ENCODE data around the gene FAF1. TPM values are rescaled to one million over a fixed set of nuclear protein-coding genes. Genes with fewer than 3 reads are reported as not detected.

Gene FAF1
- total RNA-seq, 2 experiments from 2014 or later, result 43.5 to 44.0 TPM

- Mint-ChIP-seq H3K36me3 (ENCODE audit: low read depth) (no peaks in the 10 kb centered on the region), H3K27ac (no peak overlapping the region), H3K27me3 (peaks cover 4% of the 10 kb centered on the region), H3K4me1 (ENCODE audit: low read depth) (no peaks in the 10 kb centered on the region), H3K9me3 (no peaks in the 10 kb centered on the region), H3K4me3 (no peak overlapping the region)
- Histone ChIP-seq H3K9me3 (ENCODE audit: control insufficient read depth in 1 of 2, insufficient read depth in 1 of 2, low read length in 2 of 2) (no peaks in the 10 kb centered on the region), H3K36me3 (ENCODE audit: insufficient read depth, low read length) (no peaks in the 10 kb centered on the region), H3K4me3 (ENCODE audit: low read length) (no peak overlapping the region), H3K4me1 (ENCODE audit: insufficient read depth, low read length) (no peaks in the 10 kb centered on the region), H3K27me3 (ENCODE audit: control insufficient read depth in 1 of 2, insufficient read depth in 2 of 2, low read length in 2 of 2) (no peaks in the 10 kb centered on the region), H3K27ac (ENCODE audit: low read depth in 1 of 2, low read length in 2 of 2) (no peak overlapping the region)
- ATAC-seq (ENCODE audit: poor library complexity) (no peak), DNase-seq (no peak)
- ChIA-PET CTCF (no interaction called here), POLR2A (no interaction called here)
- no peak for TF ChIP-seq CTCF (IDR thresholded peaks at IDR 0.05)
- intact Hi-C loops (cut with DNase I, micrococcal nuclease), result no loop called here
Observed at GRCh38 chr1:50996083-50996482, 36.0 kb upstream of the FAF1 start.

- Histone ChIP-seq H3K4me3 (ENCODE audit: low read length) (no peak overlapping the region), H3K27ac (ENCODE audit: low read depth in 1 of 2, low read length in 2 of 2) (no peak overlapping the region), H3K9me3 (ENCODE audit: control insufficient read depth in 1 of 2, insufficient read depth in 1 of 2, low read length in 2 of 2) (no peaks in the 10 kb centered on the region), H3K4me1 (ENCODE audit: insufficient read depth, low read length) (no peaks in the 10 kb centered on the region), H3K27me3 (ENCODE audit: control insufficient read depth in 1 of 2, insufficient read depth in 2 of 2, low read length in 2 of 2) (no peaks in the 10 kb centered on the region), H3K36me3 (ENCODE audit: insufficient read depth, low read length) (no peaks in the 10 kb centered on the region)
- ChIA-PET POLR2A (no interaction called here), CTCF (no interaction called here)
- H3K36me3 Mint-ChIP-seq (ENCODE audit: low read depth), result no peaks in the 10 kb centered on the region
- no peaks in the 10 kb centered on the region for H3K4me1 Mint-ChIP-seq (ENCODE audit: low read depth)
- H3K27ac Mint-ChIP-seq, result no peak overlapping the region
- H3K27me3 Mint-ChIP-seq, result peaks cover 4% of the 10 kb centered on the region
- no peak for TF ChIP-seq CTCF (IDR thresholded peaks at IDR 0.05)
- H3K4me3 Mint-ChIP-seq, result no peak overlapping the region
- no peak for ATAC-seq (ENCODE audit: poor library complexity)
- no peaks in the 10 kb centered on the region for H3K9me3 Mint-ChIP-seq
- DNase-seq, result no peak
- intact Hi-C loops (cut with DNase I, micrococcal nuclease), result no loop called here
Observed at GRCh38 chr1:50995651-50996050, 35.6 kb upstream of the FAF1 start.

- Histone ChIP-seq H3K4me3 (ENCODE audit: low read length) (no peak overlapping the region), H3K9me3 (ENCODE audit: control insufficient read depth in 1 of 2, insufficient read depth in 1 of 2, low read length in 2 of 2) (no peaks in the 10 kb centered on the region), H3K27ac (ENCODE audit: low read depth in 1 of 2, low read length in 2 of 2) (no peak overlapping the region), H3K27me3 (ENCODE audit: control insufficient read depth in 1 of 2, insufficient read depth in 2 of 2, low read length in 2 of 2) (no peaks in the 10 kb centered on the region), H3K4me1 (ENCODE audit: insufficient read depth, low read length) (no peaks in the 10 kb centered on the region), H3K36me3 (ENCODE audit: insufficient read depth, low read length) (no peaks in the 10 kb centered on the region)
- Mint-ChIP-seq H3K27me3 (peaks cover 4% of the 10 kb centered on the region), H3K36me3 (ENCODE audit: low read depth) (no peaks in the 10 kb centered on the region), H3K9me3 (no peaks in the 10 kb centered on the region), H3K4me3 (no peak overlapping the region), H3K4me1 (ENCODE audit: low read depth) (no peaks in the 10 kb centered on the region), H3K27ac (no peak overlapping the region)
- DNase-seq, result no peak
- no peak for ATAC-seq (ENCODE audit: poor library complexity)
- POLR2A ChIA-PET, result no interaction called here
- CTCF ChIA-PET, result no interaction called here
- TF ChIP-seq CTCF (IDR thresholded peaks at IDR 0.05), result no peak
- intact Hi-C loops (cut with DNase I, micrococcal nuclease), result no loop called here
Observed at GRCh38 chr1:50994997-50995396, 34.9 kb upstream of the FAF1 start.
